Neural progenitor cell (in vitro differentiated cells): Measurements from ENCODE around the gene KRT7.

Experiments
- EZH2 ChIP-seq: fragments of 200-600 bp; sonication (generic); IDR thresholded peaks from 2 replicates; pipeline ENCODE4 v1.6.1; 2017; ENCODE audit warnings: antibody characterized with exemption, mild to moderate bottlenecking, moderate library complexity
- EZH2phosphoT487 ChIP-seq: fragments of 200-600 bp; sonication (generic); IDR thresholded peaks from 2 replicates; pipeline ENCODE4 v1.6.1; 2017; ENCODE audit warnings: antibody characterized with exemption
- TF ChIP-seq, protein P1 (sequence below): fragments of 200-600 bp; sonication (generic); IDR thresholded peaks from 2 replicates; pipeline ENCODE4 v1.5.1; 2017; ENCODE audit warnings: antibody characterized with exemption, mild to moderate bottlenecking

DNA sequence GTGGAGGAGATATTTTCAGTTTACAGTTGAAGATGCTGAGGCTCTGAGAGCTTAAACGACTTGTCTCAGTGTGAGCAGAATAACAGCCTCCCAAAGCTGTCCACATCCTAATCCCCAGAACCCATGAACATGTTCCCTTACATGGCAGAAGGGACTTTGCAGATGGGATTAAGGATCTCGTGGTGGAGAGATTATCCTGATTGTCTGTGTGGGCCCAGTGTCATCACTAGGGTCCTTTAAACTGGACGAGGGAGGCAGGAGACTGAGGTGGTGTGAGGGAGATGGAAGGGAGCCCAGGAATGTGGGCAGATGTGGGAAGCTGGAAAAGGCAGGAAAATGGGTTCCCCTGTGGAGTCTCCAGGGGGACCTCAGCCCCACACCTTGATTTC lies 31.6 kb upstream of the KRT7 start:
- TF ChIP-seq, protein P1, sequence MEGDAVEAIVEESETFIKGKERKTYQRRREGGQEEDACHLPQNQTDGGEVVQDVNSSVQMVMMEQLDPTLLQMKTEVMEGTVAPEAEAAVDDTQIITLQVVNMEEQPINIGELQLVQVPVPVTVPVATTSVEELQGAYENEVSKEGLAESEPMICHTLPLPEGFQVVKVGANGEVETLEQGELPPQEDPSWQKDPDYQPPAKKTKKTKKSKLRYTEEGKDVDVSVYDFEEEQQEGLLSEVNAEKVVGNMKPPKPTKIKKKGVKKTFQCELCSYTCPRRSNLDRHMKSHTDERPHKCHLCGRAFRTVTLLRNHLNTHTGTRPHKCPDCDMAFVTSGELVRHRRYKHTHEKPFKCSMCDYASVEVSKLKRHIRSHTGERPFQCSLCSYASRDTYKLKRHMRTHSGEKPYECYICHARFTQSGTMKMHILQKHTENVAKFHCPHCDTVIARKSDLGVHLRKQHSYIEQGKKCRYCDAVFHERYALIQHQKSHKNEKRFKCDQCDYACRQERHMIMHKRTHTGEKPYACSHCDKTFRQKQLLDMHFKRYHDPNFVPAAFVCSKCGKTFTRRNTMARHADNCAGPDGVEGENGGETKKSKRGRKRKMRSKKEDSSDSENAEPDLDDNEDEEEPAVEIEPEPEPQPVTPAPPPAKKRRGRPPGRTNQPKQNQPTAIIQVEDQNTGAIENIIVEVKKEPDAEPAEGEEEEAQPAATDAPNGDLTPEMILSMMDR = no peak
- no peak for TF ChIP-seq EZH2
- no peak for TF ChIP-seq EZH2phosphoT487
